ENCODE results near the gene CHMP6.
A peak's percentile ranks its signal among the peaks of the same experiment; 100 is the strongest.
"Not testable (repeated sequence)": the region's sequence is repeated elsewhere in the genome, so short reads cannot be mapped to it uniquely, and the experiment has no call there.

Gene CHMP6

GRCh38 chr17:81027591-81028505, 36.2 kb downstream of the CHMP6 start:
- DNase-seq (ENCODE audit: insufficient read length, low spot score), result no peak
- no peak for FAIRE-seq

GRCh38 chr17:81028506-81028858, 36.8 kb downstream of the CHMP6 start:
- 0 out of 2 replicates have a peak, but pooled peaks have one; percentile 26 for TF ChIP-seq POLR2A (IDR thresholded peaks at IDR 0.05; ENCODE audit: low read depth, low read length)
- DNase-seq (ENCODE audit: insufficient read length, low spot score), result no peak
- no peak for FAIRE-seq

More at GRCh38 chr17:81027591-81028505, 36.2 kb downstream of the CHMP6 start:
- TF ChIP-seq POLR2A (IDR thresholded peaks at IDR 0.05; ENCODE audit: low read depth, low read length), result no peak

- FAIRE-seq (no peak), DNase-seq (ENCODE audit: insufficient read length, low spot score) (no peak)
- no peak for TF ChIP-seq POLR2A (IDR thresholded peaks at IDR 0.05; ENCODE audit: low read depth, low read length)
Measured at GRCh38 chr17:81029859-81030258, 38.2 kb downstream of the CHMP6 start.

GRCh38 chr17:81030312-81030711, 38.7 kb downstream of the CHMP6 start:
- not testable (repeated sequence) for FAIRE-seq

GRCh38 chr17:81030741-81031565, 39.3 kb downstream of the CHMP6 start:
- DNase-seq (ENCODE audit: insufficient read length, low spot score) (no peak), FAIRE-seq (no peak)
- TF ChIP-seq POLR2A (IDR thresholded peaks at IDR 0.05; ENCODE audit: low read depth, low read length), result no peak

More at GRCh38 chr17:81030312-81030711, 38.7 kb downstream of the CHMP6 start:
- DNase-seq (ENCODE audit: insufficient read length, low spot score), result not testable (repeated sequence)

GRCh38 chr17:81031566-81032550, 40.2 kb downstream of the CHMP6 start:
- FAIRE-seq, result no peak
- DNase-seq (ENCODE audit: insufficient read length, low spot score), result no peak
- no peak for TF ChIP-seq POLR2A (IDR thresholded peaks at IDR 0.05; ENCODE audit: low read depth, low read length)

- DNase-seq (ENCODE audit: insufficient read length, low spot score) (no peak), FAIRE-seq (no peak)
- TF ChIP-seq POLR2A (IDR thresholded peaks at IDR 0.05; ENCODE audit: low read depth, low read length), result no peak
Measured at GRCh38 chr17:81032641-81033480, 41.2 kb downstream of the CHMP6 start.

- no peak for FAIRE-seq
- no peak for DNase-seq (ENCODE audit: insufficient read length, low spot score)
- TF ChIP-seq POLR2A (IDR thresholded peaks at IDR 0.05; ENCODE audit: low read depth, low read length), result no peak
Measured at GRCh38 chr17:81033535-81034167, 42.0 kb downstream of the CHMP6 start.

GRCh38 chr17:81034168-81034777, 42.6 kb downstream of the CHMP6 start:
- no peak for FAIRE-seq
- no peak for TF ChIP-seq POLR2A (IDR thresholded peaks at IDR 0.05; ENCODE audit: low read depth, low read length)
- DNase-seq (ENCODE audit: insufficient read length, low spot score), result peak; percentile 58

GRCh38 chr17:81034779-81035520, 43.3 kb downstream of the CHMP6 start, which contains the start of gene BAIAP2:
BAIAP2 (plus strand) TSS chr17:81035151; CDS start chr17:81035255, 104 bp downstream.
- DNase-seq (ENCODE audit: insufficient read length, low spot score) (peak; percentile 99), FAIRE-seq (no peak)
- peak; percentile 100 for TF ChIP-seq POLR2A (IDR thresholded peaks at IDR 0.05; ENCODE audit: low read depth, low read length)
